GM12892 (cell line): ENCODE results near the gene RABL6.

ENCODE experiments used
- POLR2A ChIP-seq: IDR thresholded peaks from 2 replicates; pipeline ENCODE4 v1.6.1; 2011; ENCODE audit warnings: low read depth, low read length, control low read depth
- POLR2AphosphoS5 ChIP-seq: IDR thresholded peaks from 2 replicates; pipeline ENCODE4 v1.6.1; 2011; ENCODE audit warnings: low read depth, low read length, control low read depth
- TAF1 ChIP-seq: IDR thresholded peaks from 2 replicates; pipeline ENCODE4 v1.6.1; 2011; ENCODE audit warnings: low read depth, mild to moderate bottlenecking, control low read depth, low read length, borderline replicate concordance

- TF ChIP-seq POLR2A: no peak
- TF ChIP-seq POLR2AphosphoS5: no peak
- no peak for TF ChIP-seq TAF1
These were observed 50.7 kb downstream of the RABL6 start for GRCh38 chr9:136858452-136858843.
